ENCODE results near the gene TMEM126A. TPM values are rescaled to one million over a fixed set of nuclear protein-coding genes. Genes with fewer than 3 reads are reported as not detected.
"Not testable (repeated sequence)": the region's sequence is repeated elsewhere in the genome, so short reads cannot be mapped to it uniquely, and the experiment has no call there.

The TMEM126A gene
- total RNA-seq, 4 donors from 2014 or later: 8.9 to 15.0 (median 12.0) TPM

- TF ChIP-seq POLR2A (IDR thresholded peaks at IDR 0.05): no peak
- no peak for TF ChIP-seq CTCF (IDR thresholded peaks at IDR 0.05)
- intact Hi-C loops (cut with DNase I; ENCODE audit: low total_unique reads): no loop called here
- WGBS, 2 donors: 61 to 66% methylated on average over 3 of the region's 3 CpGs
- DNase-seq (ENCODE audit: low spot score in 2 of 2): no peak
- no peak overlapping the region for H3K4me3 ChIP-seq (ENCODE audit: low read depth, poor library complexity, severe bottlenecking)
Measured at GRCh38 chr11:85652786-85653447, 5.2 kb downstream of the TMEM126A start.

- DNase-seq (ENCODE audit: low spot score in 2 of 2); intact Hi-C loops (cut with DNase I; ENCODE audit: low total_unique reads); H3K4me3 ChIP-seq (ENCODE audit: low read depth, poor library complexity, severe bottlenecking): not testable (repeated sequence)
- 94 to 97% methylated on average over 4 of the region's 4 CpGs for WGBS, 2 donors
Measured at GRCh38 chr11:85654343-85654742, 6.6 kb downstream of the TMEM126A start.

- H3K4me3 ChIP-seq (ENCODE audit: low read depth, poor library complexity, severe bottlenecking): no peak overlapping the region
- no peak for TF ChIP-seq CTCF (IDR thresholded peaks at IDR 0.05)
- no peak for TF ChIP-seq POLR2A (IDR thresholded peaks at IDR 0.05)
- WGBS, 2 donors: 88 to 95% methylated on average over 1 of the region's 1 CpG
- intact Hi-C loops (cut with DNase I; ENCODE audit: low total_unique reads): no loop called here
- DNase-seq (ENCODE audit: low spot score in 2 of 2): no peak
Measured at GRCh38 chr11:85656777-85657176, 9.0 kb downstream of the TMEM126A start.

GRCh38 chr11:85658180-85658579 is 10.4 kb downstream of the TMEM126A start:
- H3K4me3 ChIP-seq (ENCODE audit: low read depth, poor library complexity, severe bottlenecking): no peak overlapping the region
- WGBS, 2 donors: 31 to 37% methylated on average over 1 of the region's 1 CpG
- DNase-seq (ENCODE audit: low spot score in 2 of 2): no peak
- TF ChIP-seq POLR2A (IDR thresholded peaks at IDR 0.05): no peak
- TF ChIP-seq CTCF (IDR thresholded peaks at IDR 0.05): no peak
- intact Hi-C loops (cut with DNase I; ENCODE audit: low total_unique reads): no loop called here

GRCh38 chr11:85661972-85662664 is 14.4 kb downstream of the TMEM126A start:
- no peak for DNase-seq (ENCODE audit: low spot score in 2 of 2)
- intact Hi-C loops (cut with DNase I; ENCODE audit: low total_unique reads): no loop called here
- H3K4me3 ChIP-seq (ENCODE audit: low read depth, poor library complexity, severe bottlenecking): no peak overlapping the region
- 9 to 14% methylated on average over 4 of the region's 4 CpGs for WGBS, 2 donors
- TF ChIP-seq POLR2A (IDR thresholded peaks at IDR 0.05): no peak
- TF ChIP-seq CTCF (IDR thresholded peaks at IDR 0.05): no peak

- WGBS, 2 donors: 1 to 6% methylated on average over 10 of the region's 10 CpGs
- TF ChIP-seq CTCF (IDR thresholded peaks at IDR 0.05): no peak
- TF ChIP-seq POLR2A (IDR thresholded peaks at IDR 0.05): no peak
- DNase-seq (ENCODE audit: low spot score in 2 of 2): no peak
- intact Hi-C loops (cut with DNase I; ENCODE audit: low total_unique reads): no loop called here
- peak overlapping the region; percentile 96 for H3K4me3 ChIP-seq (ENCODE audit: low read depth, poor library complexity, severe bottlenecking)
Measured at GRCh38 chr11:85663080-85663752, 15.4 kb downstream of the TMEM126A start.

Measured in lower leg skin (tissue), 4 donors.